Astrocyte of the spinal cord (primary cell): ENCODE results near the gene TENT4A.

Source experiments
- DNase-seq: peaks from one replicate; pipeline ENCODE4 v3.0.0; 2011; ENCODE audit warnings: low read depth, low spot score
- H3K4me3 ChIP-seq: 2 replicates; pipeline ENCODE4 v1.5.1; 2011; ENCODE audit warnings: low read depth, mild to moderate bottlenecking, low read length, moderate library complexity
- CTCF ChIP-seq: IDR thresholded peaks from 2 replicates; pipeline ENCODE4 v1.5.1; 2012; ENCODE audit warnings: low read depth, mild to moderate bottlenecking, low read length, inconsistent platforms
- in situ Hi-C: cut with HindIII; loops from 2 replicates; pipeline ENCODE4 v1.10.0; 2017; ENCODE audit warnings: low sequenced_read_pairs

TENT4A gene

GRCh38 chr5:6719417-6719816 is 6.2 kb downstream of the TENT4A start:
- no peak for TF ChIP-seq CTCF
- DNase-seq = no peak
- in situ Hi-C loops = no loop called here
- H3K4me3 ChIP-seq = no peak overlapping the region

DNA sequence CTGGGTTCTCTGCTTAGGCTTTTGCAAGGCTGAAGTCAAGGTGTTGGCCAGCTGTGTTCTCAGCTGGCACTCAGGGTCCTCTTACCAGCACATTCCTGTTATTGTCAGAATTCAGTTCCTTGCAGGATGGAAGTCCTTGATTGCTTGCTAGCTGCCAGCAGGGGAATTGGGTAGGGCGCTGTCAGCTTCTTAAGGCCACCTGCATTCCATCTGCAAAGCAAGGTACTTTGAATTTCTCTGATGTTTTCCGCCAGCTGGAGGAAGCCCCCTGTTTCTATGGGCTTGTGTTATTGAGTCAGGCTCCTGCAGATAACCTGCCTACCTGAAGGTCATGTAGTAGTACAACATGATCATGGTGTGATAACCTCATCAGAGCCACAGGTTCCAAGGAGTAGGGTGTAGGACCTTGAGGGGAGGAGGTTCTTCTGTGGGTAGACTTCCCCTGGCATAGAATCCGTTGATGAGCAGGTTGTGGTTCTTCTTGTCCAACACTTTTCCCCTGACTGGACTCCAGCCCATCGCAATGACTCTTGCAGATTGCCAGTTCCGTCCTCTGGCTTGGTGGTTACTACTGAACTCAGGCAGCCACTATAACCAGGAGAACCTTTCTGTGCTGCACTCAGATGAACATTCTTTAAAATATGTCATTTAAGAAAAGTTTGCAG is 6.8 kb downstream of the TENT4A start:
- TF ChIP-seq CTCF = no peak
- no peak for DNase-seq
- no peak overlapping the region for H3K4me3 ChIP-seq
- in situ Hi-C loops = no loop called here

DNA sequence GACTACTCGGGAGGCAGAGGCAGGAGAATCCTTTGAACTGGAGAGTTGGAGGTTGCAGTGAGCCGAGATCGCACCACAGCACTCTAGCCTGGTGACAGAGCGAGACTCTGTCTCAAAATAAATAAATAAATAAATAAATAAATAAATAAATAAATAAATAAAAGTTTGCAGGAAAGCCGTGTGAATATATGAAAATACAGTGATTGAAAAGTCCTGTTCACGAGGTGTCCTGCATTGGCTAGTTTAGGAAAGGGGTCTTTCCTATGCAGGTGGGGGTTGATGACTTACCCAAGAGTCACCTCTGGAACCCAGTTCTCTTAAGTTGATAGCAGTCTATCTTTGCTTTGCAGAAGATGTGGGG is 7.3 kb downstream of the TENT4A start:
- no peak for DNase-seq
- in situ Hi-C loops = no loop called here
- H3K4me3 ChIP-seq = no peak overlapping the region
- TF ChIP-seq CTCF = no peak

DNA sequence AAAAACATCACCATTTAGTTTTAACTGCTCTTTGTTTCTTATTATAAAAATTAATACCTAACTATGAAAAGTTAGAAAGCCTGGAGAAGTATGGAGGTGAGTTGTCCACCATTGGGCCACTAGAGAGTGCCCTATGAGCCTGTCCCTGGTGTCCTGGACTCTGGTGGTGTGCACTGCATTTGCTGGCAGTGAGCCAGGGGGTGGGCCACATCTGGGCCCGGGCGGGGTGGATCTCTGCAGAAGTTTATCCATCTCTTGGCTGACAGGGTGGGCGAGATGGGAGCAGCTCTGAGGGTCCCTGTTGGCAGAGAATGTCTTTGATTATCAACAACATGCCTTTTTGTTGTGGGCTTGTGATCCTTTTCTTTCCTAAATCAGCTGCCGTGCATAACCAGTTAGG is 8.2 kb downstream of the TENT4A start:
- DNase-seq = no peak
- no peak for TF ChIP-seq CTCF
- H3K4me3 ChIP-seq = no peak overlapping the region
- in situ Hi-C loops = no loop called here

DNA sequence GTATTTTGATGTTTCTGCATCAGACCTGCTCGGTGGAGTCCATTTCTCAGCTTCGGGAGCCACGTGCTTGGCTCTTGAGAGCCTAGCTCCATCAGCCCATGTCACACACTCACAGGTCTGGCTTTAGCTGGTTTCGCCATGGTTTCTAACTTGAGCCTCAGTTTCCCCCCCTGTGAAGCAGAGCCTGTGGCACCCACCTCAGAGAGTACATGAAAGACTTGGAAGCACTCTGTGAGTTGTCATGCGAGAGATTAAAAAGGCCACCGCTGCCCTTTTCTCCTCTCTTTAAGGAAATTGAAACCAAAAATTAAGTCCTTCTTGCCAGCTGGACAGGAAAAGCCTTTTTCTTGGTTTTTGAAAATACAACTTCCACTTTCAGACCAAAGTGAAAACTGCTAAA is 8.8 kb downstream of the TENT4A start:
- in situ Hi-C loops = no loop called here
- no peak overlapping the region for H3K4me3 ChIP-seq
- no peak for TF ChIP-seq CTCF
- DNase-seq = peak; percentile 20

DNA sequence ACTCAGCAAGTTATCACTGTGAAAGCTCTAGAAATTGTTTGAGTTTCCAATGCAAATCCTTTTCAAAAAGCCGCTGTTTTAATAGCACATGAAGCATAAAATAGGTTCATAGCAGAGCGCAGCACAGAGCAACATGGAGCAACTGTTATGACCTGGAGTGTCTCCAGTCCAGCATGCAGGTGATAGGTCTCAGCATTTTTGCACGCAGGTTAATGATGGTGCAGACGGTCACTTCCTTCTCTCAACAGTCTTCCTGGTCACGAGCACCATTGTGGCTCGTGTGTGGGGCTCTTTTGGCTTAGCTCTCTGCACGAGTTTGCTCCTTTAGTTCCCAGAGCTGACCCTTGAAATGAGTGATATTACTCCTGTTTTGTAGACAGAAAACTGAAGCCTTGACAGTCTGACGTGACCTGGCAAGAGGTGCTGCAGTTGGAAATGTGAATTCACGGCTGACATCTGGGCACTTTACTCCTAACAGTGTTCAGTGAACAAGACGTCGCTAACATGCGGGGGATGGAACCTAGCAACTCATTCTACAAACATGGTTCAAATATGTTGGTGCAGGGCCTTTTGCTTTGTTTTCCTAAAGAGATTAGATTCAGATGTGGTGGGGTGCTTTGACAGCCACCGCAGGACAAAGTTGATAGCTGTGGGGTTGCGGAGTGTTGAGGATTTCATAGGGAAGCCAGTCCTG is 10.0 kb downstream of the TENT4A start:
- TF ChIP-seq CTCF = no peak
- no peak for DNase-seq
- H3K4me3 ChIP-seq = no peak overlapping the region
- in situ Hi-C loops = no loop called here
